Parathyroid adenoma (tissue), 2 donors: ENCODE measurements around the gene FAIM2.
A peak's percentile ranks its signal among the peaks of the same experiment; 100 is the strongest.

Experiments used
- H2AFZ ChIP-seq: fragments of 300-600 bp; sonication (generic); one replicate; pipeline ENCODE4 v1.7.0; 2017; ENCODE audit warnings: antibody characterized with exemption, mild to moderate bottlenecking
- H3K27ac ChIP-seq: fragments of 300-600 bp; sonication (generic); one replicate; pipeline ENCODE4 v1.7.0; 2017
- H3K27me3 ChIP-seq: fragments of 300-600 bp; sonication (generic); one replicate; pipeline ENCODE4 v1.7.0; 2017; ENCODE audit warnings: low read length; ENCODE audit not compliant: control insufficient read depth, insufficient read depth
- H3K36me3 ChIP-seq: fragments of 300-600 bp; sonication (generic); one replicate; pipeline ENCODE4 v1.7.0; 2017; ENCODE audit warnings: low read length; ENCODE audit not compliant: control insufficient read depth, insufficient read depth
- H3K4me1 ChIP-seq: fragments of 300-600 bp; sonication (generic); one replicate; pipeline ENCODE4 v1.7.0; 2017; ENCODE audit warnings: control low read depth
- H3K4me2 ChIP-seq: fragments of 300-600 bp; sonication (generic); one replicate; pipeline ENCODE4 v1.7.0; 2017; ENCODE audit warnings: low read length
- H3K4me3 ChIP-seq: fragments of 300-600 bp; sonication (generic); one replicate; pipeline ENCODE4 v1.7.0; 2017; ENCODE audit warnings: low read depth, low read length
- H3K79me2 ChIP-seq: fragments of 300-600 bp; sonication (generic); one replicate; pipeline ENCODE4 v1.7.0; 2017; ENCODE audit warnings: control low read depth
- H3K9ac ChIP-seq: fragments of 300-600 bp; sonication (generic); one replicate; pipeline ENCODE4 v1.7.0; 2017; ENCODE audit warnings: mild to moderate bottlenecking
- H3K9me3 ChIP-seq: fragments of 300-600 bp; sonication (generic); one replicate; pipeline ENCODE4 v1.7.0; 2017; ENCODE audit warnings: low read length; ENCODE audit not compliant: control insufficient read depth
- TF ChIP-seq, protein P1 (sequence below): fragments of 300-600 bp; sonication (generic); IDR thresholded peaks from one replicate; pipeline ENCODE4 v1.7.0; 2017; ENCODE audit warnings: antibody characterized with exemption, mild to moderate bottlenecking
- donor health status: primary hyperparathyroidism.

FAIM2 gene

DNA sequence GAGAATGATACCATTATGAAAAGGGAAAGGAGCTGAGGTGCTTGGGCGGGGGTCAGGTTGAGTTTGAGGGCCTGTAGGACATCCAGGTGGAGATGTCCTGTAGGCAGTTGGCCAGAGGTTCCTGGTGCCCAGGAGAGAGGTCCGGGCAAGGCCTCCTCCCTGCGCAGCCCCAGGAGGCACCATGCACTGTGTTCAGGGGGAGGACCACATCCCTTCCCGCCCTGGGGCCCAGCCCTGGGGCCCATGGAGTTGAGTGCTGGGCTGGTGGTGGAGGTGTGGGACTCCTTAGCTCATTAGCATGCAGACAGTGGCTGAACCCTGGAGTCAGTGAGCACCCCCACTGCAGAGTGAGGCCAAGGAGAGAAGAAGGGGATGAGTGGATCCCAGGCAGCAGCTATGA, 5.7 kb upstream of the FAIM2 start:
- peaks cover 15% of the 10 kb centered on the region for H3K4me1 ChIP-seq
- no peak overlapping the region for H3K27ac ChIP-seq
- H3K4me2 ChIP-seq: no peak overlapping the region
- TF ChIP-seq, protein P1, sequence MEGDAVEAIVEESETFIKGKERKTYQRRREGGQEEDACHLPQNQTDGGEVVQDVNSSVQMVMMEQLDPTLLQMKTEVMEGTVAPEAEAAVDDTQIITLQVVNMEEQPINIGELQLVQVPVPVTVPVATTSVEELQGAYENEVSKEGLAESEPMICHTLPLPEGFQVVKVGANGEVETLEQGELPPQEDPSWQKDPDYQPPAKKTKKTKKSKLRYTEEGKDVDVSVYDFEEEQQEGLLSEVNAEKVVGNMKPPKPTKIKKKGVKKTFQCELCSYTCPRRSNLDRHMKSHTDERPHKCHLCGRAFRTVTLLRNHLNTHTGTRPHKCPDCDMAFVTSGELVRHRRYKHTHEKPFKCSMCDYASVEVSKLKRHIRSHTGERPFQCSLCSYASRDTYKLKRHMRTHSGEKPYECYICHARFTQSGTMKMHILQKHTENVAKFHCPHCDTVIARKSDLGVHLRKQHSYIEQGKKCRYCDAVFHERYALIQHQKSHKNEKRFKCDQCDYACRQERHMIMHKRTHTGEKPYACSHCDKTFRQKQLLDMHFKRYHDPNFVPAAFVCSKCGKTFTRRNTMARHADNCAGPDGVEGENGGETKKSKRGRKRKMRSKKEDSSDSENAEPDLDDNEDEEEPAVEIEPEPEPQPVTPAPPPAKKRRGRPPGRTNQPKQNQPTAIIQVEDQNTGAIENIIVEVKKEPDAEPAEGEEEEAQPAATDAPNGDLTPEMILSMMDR: no peak
- no peaks in the 10 kb centered on the region for H3K36me3 ChIP-seq
- peaks cover 4% of the 10 kb centered on the region for H3K79me2 ChIP-seq
- no peak overlapping the region for H3K9ac ChIP-seq
- H2AFZ ChIP-seq: peak overlapping the region; percentile 35
- H3K4me3 ChIP-seq: no peak overlapping the region
- H3K9me3 ChIP-seq: no peaks in the 10 kb centered on the region
- H3K27me3 ChIP-seq: no peaks in the 10 kb centered on the region

DNA sequence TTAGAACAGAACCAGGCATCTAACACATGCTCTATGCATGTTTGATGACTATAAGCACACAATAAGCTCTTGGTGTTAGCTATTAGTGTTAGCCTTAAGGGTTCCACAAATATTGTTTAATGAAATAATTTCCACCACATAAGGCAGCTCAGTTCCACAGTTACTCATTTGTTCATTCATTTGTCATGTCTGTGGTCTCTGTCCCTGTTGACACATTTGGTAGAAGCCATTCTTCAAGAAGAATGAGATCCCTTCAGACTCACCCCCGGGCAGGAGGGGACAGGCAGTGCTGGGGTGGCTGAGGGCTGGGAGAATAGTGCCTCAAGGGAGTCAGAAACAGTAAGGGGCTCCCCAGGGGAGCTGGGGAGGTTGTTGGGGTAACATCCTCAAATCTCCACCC, 3.7 kb upstream of the FAIM2 start:
- Histone ChIP-seq H3K27ac (no peak overlapping the region), H3K36me3 (no peaks in the 10 kb centered on the region), H3K27me3 (no peaks in the 10 kb centered on the region), H3K9me3 (no peaks in the 10 kb centered on the region), H3K4me1 (peaks cover 16% of the 10 kb centered on the region), H3K9ac (no peak overlapping the region), H3K4me3 (no peak overlapping the region), H3K79me2 (no peaks in the 10 kb centered on the region), H3K4me2 (no peak overlapping the region), H2AFZ (no peak overlapping the region)
- TF ChIP-seq, protein P1: no peak

DNA sequence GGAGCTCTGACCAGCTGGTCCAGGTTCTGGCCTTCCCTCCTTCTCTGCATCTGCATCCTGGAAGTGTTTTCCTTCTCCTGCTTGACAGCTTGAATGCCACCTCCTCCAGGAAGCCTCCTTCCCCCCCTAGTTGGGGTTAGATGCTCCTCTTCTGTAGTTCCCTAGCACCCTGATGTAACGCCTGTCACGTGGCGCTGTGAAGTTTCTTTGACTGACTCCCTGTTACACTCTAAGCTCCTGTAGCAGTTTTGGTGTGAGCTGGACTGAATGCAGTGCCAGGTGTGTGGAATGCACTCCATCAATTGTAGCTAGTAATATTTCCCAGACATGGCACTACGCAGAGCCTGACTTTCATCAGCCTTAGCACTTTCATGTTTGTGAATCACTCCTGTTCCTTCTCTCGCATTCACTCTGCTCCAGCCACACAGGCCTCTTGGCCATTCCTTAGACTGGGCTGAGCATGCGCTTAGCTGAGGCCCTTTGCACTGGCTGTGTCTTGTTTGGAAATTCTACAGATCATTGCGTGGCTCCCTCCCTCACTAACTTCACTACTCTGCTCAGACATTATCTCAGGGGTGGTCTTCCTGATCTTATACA, 2.1 kb upstream of the FAIM2 start:
- no peaks in the 10 kb centered on the region for H3K27me3 ChIP-seq
- H3K4me1 ChIP-seq: peaks cover 19% of the 10 kb centered on the region
- H3K79me2 ChIP-seq: no peaks in the 10 kb centered on the region
- H3K9me3 ChIP-seq: no peaks in the 10 kb centered on the region
- no peaks in the 10 kb centered on the region for H3K36me3 ChIP-seq
- TF ChIP-seq, protein P1: no peak
- no peak overlapping the region for H3K4me3 ChIP-seq
- no peak overlapping the region for H2AFZ ChIP-seq
- H3K9ac ChIP-seq: no peak overlapping the region
- no peak overlapping the region for H3K4me2 ChIP-seq
- H3K27ac ChIP-seq: peak overlapping the region; percentile 26

DNA sequence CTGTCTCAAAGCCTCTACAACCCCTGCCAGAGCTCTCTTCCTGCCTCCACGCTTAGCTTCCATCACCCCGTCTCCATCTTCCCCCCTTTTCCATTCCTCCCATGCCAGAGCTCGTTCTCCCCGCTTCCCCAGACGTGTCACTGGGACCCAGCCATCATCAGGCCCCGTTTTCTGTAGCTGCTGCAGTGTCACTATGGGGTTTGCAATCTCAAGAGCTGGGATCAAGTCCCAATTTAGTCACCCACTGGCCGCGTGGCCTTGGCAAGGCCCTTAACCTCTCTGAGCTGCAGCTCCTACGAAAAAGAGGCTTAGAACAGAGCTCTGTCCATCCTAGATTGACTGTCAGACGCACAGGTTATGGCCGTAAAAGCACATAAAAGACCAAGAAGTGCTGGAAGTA, 901 bp upstream of the FAIM2 start:
- peak overlapping the region; percentile 47 for H3K9ac ChIP-seq
- peaks cover 19% of the 10 kb centered on the region for H3K4me1 ChIP-seq
- H3K27ac ChIP-seq: peak overlapping the region; percentile 95
- H2AFZ ChIP-seq: peak overlapping the region; percentile 45
- no peaks in the 10 kb centered on the region for H3K9me3 ChIP-seq
- no peak overlapping the region for H3K4me3 ChIP-seq
- TF ChIP-seq, protein P1: no peak
- peak overlapping the region; percentile 46 for H3K4me2 ChIP-seq
- no peaks in the 10 kb centered on the region for H3K79me2 ChIP-seq
- H3K36me3 ChIP-seq: no peaks in the 10 kb centered on the region
- no peaks in the 10 kb centered on the region for H3K27me3 ChIP-seq

DNA sequence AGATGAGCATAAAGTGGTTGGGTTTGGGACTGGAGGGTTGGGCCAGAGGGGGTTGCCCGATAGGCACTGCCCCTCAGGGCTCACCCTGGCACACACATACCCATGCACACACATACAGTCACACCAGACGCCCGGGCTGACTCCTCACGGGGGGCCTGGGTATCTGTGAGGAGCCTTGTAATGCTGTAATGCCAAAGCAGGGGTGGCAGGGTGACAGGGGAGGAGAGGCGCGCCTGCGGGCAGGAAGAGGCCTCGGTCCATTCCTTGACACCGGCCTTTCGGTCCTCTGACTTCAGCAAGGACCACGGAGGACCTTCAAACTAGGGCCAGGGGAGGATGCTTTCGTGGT, 375 bp downstream of the FAIM2 start:
- no peaks in the 10 kb centered on the region for H3K36me3 ChIP-seq

More for the DNA sequence above, 375 bp downstream of the FAIM2 start:
- TF ChIP-seq, protein P1: no peak
- Histone ChIP-seq H3K79me2 (no peaks in the 10 kb centered on the region), H3K27me3 (no peaks in the 10 kb centered on the region), H3K4me3 (peak overlapping the region; percentile 13), H2AFZ (peak overlapping the region; percentile 43), H3K4me2 (peak overlapping the region; percentile 70), H3K27ac (peak overlapping the region; percentile 86), H3K9ac (peak overlapping the region; percentile 25), H3K9me3 (no peaks in the 10 kb centered on the region), H3K4me1 (peaks cover 22% of the 10 kb centered on the region)
